H54 (cell line): ENCODE results near the gene TMEFF1.
A peak's percentile ranks its signal among the peaks of the same experiment; 100 is the strongest.

ENCODE experiments used
- DNase-seq: peaks from one replicate; pipeline ENCODE4 v3.0.0; 2011; ENCODE audit warnings: low spot score, mixed read lengths; ENCODE audit not compliant: insufficient read length
- FAIRE-seq: peaks from 3 replicates; lab custom pipeline; 2011; peaks lifted over from hg19 to GRCh38; lab: Jason Lieb, UNC
- POLR2A ChIP-seq: IDR thresholded peaks from 2 replicates; pipeline ENCODE4 v1.6.1; 2011; ENCODE audit warnings: low read depth, mild to moderate bottlenecking, low read length

Gene TMEFF1, protein sequence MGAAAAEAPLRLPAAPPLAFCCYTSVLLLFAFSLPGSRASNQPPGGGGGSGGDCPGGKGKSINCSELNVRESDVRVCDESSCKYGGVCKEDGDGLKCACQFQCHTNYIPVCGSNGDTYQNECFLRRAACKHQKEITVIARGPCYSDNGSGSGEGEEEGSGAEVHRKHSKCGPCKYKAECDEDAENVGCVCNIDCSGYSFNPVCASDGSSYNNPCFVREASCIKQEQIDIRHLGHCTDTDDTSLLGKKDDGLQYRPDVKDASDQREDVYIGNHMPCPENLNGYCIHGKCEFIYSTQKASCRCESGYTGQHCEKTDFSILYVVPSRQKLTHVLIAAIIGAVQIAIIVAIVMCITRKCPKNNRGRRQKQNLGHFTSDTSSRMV

DNA sequence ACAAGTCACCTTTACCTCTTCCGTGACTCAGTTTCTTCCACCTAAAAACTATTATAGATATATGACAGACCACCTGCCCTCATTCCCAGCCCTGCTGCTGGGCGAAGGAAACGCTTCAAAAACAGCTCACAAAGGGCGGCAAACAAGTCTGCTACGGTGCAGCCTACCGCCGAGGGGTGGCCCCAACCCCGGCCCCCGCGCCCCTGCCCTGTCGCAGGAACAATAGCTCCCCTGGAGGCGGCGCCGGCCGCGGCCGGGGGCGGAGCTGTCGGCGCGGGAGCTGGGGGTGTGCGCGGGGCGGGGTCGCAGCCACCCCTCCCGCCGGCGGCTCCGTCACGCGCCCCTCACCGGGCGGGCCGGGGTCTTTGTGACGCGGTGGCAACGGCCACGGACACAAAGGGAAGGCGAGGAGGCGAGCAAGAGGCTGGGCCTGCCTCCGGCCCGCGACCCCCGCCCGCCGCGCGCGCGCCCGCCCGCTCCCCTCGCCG lies at the start of gene TMEFF1:
TMEFF1 (plus strand) TSS at position 362 of the 488 bp plus-strand sequence. CDS start 396 bp downstream, outside the sequence.
- FAIRE-seq: no peak
- no peak for TF ChIP-seq POLR2A
- DNase-seq: peak; percentile 90

DNA sequence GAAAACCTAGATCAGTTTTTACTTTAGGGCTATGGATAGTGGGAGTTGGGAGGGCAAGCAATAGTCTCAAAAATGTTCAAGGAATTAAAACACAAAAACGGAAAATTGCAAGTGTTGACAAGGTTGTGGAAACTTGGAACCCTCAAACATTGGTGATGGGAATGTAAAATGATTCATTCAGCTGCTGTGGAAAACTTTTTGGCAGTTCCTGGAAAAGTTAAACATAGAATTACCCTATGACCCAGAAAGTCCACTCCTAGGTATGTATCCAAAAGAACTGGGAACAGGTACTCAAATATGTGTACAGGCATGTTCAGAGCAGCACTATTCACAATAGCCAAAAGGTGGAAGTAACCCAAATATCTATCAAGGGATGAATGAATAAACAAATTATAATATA lies 47.2 kb upstream of the TMEFF1 start:
- TF ChIP-seq POLR2A: no peak
- FAIRE-seq (no peak), DNase-seq (peak; percentile 26)

DNA sequence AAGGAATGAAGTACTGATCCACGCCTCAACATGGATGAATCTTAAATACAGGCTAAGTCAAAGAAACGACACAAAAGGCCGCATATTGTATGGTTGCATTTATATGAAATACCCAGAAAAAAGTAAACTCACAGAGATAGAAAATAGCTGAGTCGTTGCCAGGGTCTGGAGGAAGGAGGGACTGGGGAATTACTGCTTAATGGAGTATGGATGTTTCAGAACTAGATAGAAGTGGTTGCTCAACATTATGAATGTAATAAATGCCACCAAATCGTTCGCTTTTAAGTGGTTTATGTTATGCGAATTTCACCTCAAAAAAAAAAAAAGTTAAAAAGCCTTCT lies 46.8 kb upstream of the TMEFF1 start:
- FAIRE-seq (no peak), DNase-seq (no peak)

DNA sequence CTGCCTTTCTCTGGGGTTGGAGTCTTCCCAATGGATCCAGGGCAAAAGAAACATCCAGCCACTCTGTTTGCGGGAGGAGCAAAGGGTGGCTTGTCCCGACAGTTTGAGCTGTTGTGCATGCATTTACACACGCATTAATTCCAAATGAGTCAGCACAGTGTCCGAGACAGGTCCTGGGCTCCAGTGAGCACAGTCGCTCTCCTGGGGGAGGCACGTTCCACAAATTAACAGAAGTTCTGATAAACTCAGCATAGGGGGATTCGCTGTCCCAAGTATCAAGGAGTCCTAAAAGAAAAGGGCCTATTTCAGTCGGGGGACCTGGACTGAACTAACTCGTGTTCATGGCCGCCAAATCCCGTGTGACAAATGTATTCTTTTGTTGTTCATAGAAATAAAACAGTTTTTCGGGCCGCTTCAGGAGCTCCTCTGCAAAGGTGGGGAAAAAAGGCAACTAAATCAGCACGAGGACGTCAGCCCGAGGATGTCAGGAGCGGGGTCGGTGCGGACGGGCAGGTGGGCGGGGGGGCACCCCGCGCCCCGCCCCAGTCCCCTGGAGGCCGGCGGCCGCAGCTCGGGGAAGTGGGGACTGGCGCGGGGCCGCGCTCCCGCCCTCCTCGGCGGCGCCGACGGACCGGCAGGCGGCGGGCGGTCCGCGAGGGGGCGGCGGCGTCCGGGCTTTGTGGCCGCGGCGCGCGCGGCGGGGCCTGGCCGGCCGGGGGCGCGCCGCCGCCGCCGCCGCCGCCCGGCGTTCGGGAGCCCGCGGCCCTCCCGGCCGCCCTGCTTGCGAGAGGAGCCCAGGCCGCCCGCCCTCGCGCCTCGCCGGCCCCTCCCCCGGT lies 46.2 kb upstream of the TMEFF1 start, which contains the start of gene MSANTD3:
MSANTD3 (plus strand) TSS at position 614 of the 836 bp plus-strand sequence. CDS start 14,796 bp downstream, outside the sequence.
- peak; percentile 90 for FAIRE-seq
- TF ChIP-seq POLR2A: peak; percentile 57
- DNase-seq: peak; percentile 81

More for the DNA sequence above, 46.8 kb upstream of the TMEFF1 start:
- TF ChIP-seq POLR2A: no peak

DNA sequence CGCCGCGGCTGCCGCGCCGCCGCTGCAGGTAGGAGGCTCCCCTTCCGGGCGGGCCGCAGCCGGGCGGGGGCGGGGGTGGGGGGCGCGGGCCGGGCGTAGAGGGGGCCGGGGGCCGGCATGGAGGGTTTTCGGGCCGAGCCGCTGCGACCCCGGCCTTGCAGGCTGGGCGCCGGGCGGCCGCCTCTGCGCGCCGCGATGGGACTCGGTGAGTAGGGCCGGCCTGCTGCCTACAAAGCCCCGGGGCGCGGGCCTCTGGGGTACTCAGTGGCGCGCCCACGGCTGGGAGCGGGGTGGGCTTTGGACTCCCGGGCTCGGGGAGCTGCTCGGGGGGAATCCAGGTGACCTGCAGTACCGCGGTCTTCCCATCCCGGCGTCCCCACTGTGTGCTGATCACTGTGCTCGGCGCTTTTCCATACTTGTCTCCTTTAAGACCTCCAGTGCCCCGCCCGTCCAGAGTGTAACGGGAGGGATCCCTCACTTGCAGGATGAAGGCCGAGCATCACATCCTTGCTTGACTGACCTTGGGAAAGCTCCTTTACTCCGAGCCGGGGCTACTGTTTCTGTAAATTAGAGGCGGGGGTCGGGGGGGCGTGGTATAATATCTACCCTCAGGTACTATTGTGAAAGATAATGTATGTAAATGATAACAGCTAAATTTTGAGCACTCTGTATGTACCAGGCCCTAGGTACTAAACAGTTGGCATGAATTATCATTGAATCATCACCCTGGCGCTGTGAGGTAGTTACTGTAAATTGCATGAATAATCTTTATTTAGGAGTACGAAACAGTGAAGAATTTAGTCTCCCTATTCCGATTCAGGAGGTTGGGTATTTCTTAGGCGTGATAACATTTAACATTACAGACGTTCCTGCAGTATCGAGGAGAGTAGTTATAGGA lies 45.3 kb upstream of the TMEFF1 start:
- DNase-seq (peak; percentile 83), FAIRE-seq (peak; percentile 38)
- TF ChIP-seq POLR2A: peak; percentile 31; the same call in 1 of the 2 replicates

DNA sequence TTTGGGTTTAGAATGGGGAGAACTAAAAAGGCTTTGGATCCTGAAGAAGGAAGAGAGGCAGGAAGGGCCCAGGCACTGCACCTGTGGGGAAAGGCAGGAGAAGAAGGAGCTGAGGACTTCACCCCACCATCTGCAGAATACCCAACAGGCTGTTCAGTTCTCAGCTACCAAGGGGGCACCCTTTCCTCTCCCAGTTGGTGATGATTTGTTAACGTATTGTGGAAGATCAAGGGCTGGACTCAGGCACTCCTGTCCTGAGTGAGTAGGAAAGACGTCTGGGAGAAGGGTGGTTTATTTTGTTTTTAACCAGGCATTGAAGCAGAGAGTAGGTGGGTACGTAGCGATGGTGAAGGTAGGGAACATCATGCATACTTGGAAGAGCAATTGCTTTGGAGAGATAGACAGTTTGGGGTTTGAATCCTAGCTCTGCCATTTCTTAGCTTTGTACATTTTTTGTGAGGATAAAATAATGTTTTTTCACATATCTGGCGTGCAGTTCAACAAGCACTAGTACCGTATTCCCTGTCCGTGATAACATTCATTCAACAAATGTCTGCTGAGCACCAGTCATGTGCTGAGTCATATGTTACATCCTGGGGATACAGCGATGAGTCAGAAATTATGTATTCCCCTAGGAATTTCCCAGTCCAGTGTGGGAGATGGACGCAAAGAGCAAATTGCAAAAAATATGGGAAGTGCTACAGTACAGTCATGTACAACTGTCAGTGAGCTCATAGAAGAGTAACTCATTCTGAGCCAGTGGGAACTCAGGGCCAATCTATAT lies 43.9 kb upstream of the TMEFF1 start:
- DNase-seq (peak; percentile 93), FAIRE-seq (peak; percentile 98)
- TF ChIP-seq POLR2A: no peak

DNA sequence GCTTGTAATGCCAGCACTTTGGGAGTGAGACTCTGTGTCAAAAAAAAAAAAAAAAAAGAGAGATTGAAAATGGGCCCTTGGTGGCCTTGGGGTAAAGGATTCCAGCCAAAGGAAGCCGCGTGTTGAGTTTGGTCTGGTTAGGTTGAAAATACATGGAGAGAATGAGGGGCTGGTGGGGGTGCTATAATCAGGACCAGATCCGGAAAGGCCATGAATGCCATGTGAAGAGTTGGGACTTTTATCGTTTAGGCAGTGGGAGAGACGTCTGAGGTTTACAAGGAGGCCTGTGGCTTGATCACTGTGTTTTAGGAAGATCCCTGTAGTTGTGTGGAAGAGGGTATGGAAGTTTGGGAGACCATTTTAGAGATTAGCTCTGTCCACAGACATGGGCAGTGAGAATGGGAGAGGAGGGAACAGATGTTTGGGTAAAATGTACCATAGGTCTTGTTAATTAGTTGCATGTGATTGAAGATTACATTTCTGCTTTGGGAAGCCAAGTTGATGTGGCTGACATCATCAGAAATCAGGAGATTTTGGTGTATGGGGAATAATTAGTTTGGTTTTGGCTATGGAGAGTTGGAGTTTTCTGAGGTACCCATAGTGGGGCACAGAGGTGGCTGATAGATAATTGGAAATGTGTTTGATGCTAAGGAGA lies 42.5 kb upstream of the TMEFF1 start:
- TF ChIP-seq POLR2A: no peak
- FAIRE-seq (no peak), DNase-seq (no peak)

DNA sequence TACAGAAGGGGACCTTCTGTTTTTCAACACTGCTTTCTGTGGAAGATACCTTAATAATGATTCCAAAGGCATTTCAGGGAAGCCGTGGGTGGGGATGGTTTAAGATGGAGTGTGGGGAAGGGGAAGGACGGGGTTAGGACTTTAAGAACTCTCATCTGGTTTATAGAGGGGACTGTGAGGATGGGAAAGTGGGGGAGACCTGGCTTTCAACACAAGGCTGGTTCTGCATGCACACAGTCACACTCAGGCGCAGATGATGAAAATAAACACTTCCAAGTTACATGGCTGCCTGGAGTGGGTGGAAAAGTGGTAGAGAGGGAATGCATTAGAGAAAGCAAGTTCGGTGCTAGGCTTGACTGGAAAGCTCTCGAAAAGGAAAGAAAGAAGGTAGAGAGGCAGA lies 41.1 kb upstream of the TMEFF1 start:
- FAIRE-seq: no peak
- DNase-seq: no peak
- no peak for TF ChIP-seq POLR2A

DNA sequence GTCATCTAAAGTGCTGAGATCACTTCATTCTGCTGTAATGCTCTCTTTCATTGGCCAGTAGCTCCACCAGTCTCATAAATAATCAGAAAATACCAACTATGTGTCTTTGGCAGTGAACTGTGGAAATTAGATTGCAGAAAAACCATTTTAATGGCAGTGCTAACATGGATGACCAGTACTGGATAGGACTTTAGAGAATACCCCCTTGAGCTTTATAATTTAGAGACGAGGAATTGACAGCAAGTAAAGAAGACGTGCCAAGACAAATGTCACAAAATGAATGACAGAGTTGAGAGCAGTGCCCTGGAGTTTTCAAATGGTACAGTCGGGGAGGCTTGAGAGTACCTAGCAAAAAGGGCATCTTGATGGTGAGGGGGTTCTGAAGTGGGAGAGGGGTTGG lies 40.2 kb upstream of the TMEFF1 start:
- TF ChIP-seq POLR2A: no peak
- DNase-seq: no peak
- FAIRE-seq: no peak

DNA sequence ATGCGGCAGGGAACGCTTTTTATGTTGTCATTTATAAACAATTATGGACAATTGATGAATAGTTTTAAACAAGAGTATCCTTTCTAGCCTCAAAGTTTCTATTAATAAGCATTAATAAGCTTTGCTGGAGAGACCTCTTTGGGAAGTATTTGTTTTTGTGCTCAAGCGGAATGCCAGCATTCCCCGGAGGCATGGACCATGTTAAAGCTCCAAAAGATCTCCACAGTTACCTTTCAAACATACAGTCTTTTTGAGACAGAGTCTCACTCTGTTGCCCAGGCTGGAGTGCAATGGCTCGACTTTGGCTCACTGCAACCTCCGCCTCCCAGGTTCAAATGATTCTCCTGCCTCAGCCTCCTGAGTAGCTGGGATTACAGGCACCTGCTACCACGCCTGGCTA lies 36.4 kb upstream of the TMEFF1 start:
- FAIRE-seq: no peak
- no peak for TF ChIP-seq POLR2A
- no peak for DNase-seq

DNA sequence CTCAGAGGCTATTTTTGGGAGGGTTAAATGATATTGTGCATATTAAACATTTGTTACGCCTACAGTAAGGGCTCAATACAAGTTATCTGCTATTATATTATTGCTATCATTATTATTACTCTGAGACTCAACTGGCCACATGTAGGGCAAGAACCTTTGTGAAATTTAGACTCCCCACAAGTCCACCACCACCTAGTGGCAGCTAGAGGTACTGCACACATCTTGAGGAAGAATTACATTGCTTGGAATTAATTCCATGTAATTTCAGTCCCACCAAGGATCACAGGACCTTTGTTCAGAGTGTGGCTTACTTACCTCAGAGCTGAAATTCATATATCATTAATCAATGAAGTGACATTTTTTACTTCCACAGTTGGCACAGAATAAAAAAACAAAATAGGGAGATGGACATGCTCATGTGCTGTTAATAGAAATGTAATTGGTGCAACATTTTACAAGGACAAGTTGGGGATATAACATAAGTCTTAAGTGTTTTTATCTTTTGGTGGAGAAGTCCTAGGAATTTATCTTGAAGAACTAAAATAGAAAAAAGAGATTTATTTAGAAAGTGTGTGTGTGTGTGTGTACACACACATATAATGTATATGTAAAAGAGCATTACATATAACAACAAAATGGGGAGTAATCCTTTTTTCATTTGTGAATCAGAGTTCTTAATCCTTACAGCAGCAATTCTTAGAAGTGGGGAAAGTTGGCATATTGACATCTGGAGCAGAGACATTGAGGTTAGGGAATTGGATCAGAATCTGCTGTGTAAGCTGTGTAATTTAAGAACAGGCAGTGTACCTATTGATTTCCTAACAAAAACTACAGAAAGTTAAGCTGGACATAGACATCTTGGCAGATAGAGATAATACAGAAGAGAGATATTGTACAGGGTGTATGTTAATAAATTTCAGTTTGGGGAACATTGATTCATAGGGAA lies 34.8 kb upstream of the TMEFF1 start:
- FAIRE-seq (peak; percentile 88), DNase-seq (peak; percentile 58)
- TF ChIP-seq POLR2A: no peak
